HG02798 (cell line): Measurements from ENCODE around the gene AMOTL1.
"Not testable (repeated sequence)": the region's sequence is repeated elsewhere in the genome, so short reads cannot be mapped to it uniquely, and the experiment has no call there.

Experiments used
- ATAC-seq: cut with Tn5 transposase; IDR thresholded peaks from one replicate; pipeline ENCODE4 v1.9.1; 2021; ENCODE audit warnings: mild to moderate bottlenecking; ENCODE audit not compliant: unreplicated experiment, poor library complexity

AMOTL1 gene

GRCh38 chr11:94840209-94840608 is 72.1 kb downstream of the AMOTL1 start:
- ATAC-seq, result no peak

- ATAC-seq, result no peak
Observed at GRCh38 chr11:94844031-94844430, 75.9 kb downstream of the AMOTL1 start.

- no peak for ATAC-seq
Observed at GRCh38 chr11:94845622-94846021, 77.5 kb downstream of the AMOTL1 start.

- ATAC-seq, result no peak
Observed at GRCh38 chr11:94849839-94850238, 81.7 kb downstream of the AMOTL1 start.

- no peak for ATAC-seq
Observed at GRCh38 chr11:94851864-94852636, 83.9 kb downstream of the AMOTL1 start.

GRCh38 chr11:94853288-94853687 is 85.1 kb downstream of the AMOTL1 start:
- ATAC-seq, result not testable (repeated sequence)

GRCh38 chr11:94853836-94854235 is 85.7 kb downstream of the AMOTL1 start:
- ATAC-seq, result no peak

- ATAC-seq, result no peak
Observed at GRCh38 chr11:94854770-94855633, 86.8 kb downstream of the AMOTL1 start.

GRCh38 chr11:94855666-94856065 is 87.5 kb downstream of the AMOTL1 start:
- no peak for ATAC-seq

- no peak for ATAC-seq
Observed at GRCh38 chr11:94856443-94856842, 88.3 kb downstream of the AMOTL1 start.

- ATAC-seq, result no peak
Observed at GRCh38 chr11:94857337-94857736, 89.2 kb downstream of the AMOTL1 start.

GRCh38 chr11:94858012-94858705 is 90.0 kb downstream of the AMOTL1 start:
- no peak for ATAC-seq

GRCh38 chr11:94860333-94860732 is 92.2 kb downstream of the AMOTL1 start:
- no peak for ATAC-seq

GRCh38 chr11:94861306-94861845 is 93.2 kb downstream of the AMOTL1 start:
- no peak for ATAC-seq

GRCh38 chr11:94862926-94863880 is 95.0 kb downstream of the AMOTL1 start:
- ATAC-seq, result no peak

- ATAC-seq, result no peak
Observed at GRCh38 chr11:94864506-94865045, 96.4 kb downstream of the AMOTL1 start.

GRCh38 chr11:94866231-94866822 is 98.2 kb downstream of the AMOTL1 start:
- ATAC-seq, result no peak

GRCh38 chr11:94866936-94867795 is 99.0 kb downstream of the AMOTL1 start:
- ATAC-seq, result no peak
